ENCODE measurements around the gene TTC38. TPM values are rescaled to one million over a fixed set of nuclear protein-coding genes. Genes with fewer than 3 reads are reported as not detected.

The TTC38 gene
- total RNA-seq, 5 donors from 2014 or later (not counting 1 experiment from before 2014, with no cell fraction given), result 6.8 to 21.6 (median 9.5) TPM

DNA sequence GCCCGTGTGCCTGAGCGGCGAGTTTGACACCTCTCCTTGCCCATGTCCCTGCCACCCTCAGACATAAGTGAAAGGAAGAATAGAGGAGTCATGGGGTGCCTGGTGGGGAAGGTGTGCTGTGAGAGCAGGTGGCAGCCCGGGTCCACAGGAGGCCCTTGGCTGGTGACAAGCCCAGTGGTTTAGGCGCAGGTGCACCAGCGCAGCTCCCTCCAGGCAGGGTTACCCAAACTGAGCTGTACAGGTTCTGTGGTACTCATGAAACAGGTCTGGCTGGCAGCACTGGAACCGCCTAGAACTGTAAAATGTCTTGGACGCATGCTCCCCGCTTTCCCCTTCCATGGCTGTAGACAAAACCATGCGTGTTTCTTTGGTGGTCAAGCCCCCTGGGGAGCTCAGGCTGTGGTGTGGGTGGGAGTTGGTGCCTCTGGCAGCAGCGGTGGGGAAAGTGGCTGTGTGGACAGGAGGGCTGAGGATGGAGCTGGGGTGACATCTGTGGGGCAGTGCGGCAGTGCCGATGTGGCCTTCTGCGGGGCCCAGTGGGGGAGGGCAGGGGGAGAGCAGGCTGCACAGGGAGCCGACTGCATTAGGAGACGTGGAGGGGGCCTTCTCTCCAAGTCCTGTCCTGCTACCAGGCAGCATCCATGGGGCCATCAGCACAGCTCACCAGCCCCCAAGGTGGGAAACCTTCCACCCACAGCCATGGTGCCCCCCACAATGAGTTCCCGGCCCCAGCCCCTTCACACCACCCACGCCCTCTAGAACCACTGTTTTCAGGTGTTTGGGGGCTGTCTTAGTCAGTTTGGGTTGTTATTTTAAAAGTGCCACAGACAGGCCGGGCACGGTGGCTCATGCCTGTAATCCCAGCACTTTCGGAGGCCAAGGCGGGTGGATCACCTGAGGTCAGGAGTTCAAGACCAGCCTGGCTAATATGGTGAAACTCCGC is 23.3 kb downstream of the TTC38 start:
- no peaks in the 10 kb centered on the region for H3K9me3 ChIP-seq
- POLR2A ChIA-PET, result interaction anchor here in 1 of 2 donors (0.5 kb wide), 1 partner anchor 15 kb away, joined by 3 read pairs; no protein-coding TSS in a partner anchor
- ATAC-seq (replicated peaks in 1 of 4), result no peak
- H3K4me1 Mint-ChIP-seq, result peaks cover 20 to 42% (median 28%) of the 10 kb centered on the region in 3 donors
- H3K27ac Mint-ChIP-seq, result no peak overlapping the region
- H3K9me3 Mint-ChIP-seq, result no peaks in the 10 kb centered on the region
- no peaks in the 10 kb centered on the region for H3K27me3 ChIP-seq (replicated peaks in 1 of 2; ENCODE audit: control insufficient read depth in 2 of 2, extremely low read depth in 1 of 2, insufficient read depth in 2 of 2, low read length in 1 of 2)
- H3K36me3 ChIP-seq (ENCODE audit: control insufficient read depth in 2 of 2, extremely low read depth in 1 of 2, insufficient read depth in 1 of 2, low read length in 1 of 2), result peaks cover 0 to 13% of the 10 kb centered on the region in 2 donors
- CTCF ChIA-PET, result no interaction called here
- H3K27ac ChIP-seq (ENCODE audit: low read length), result peak overlapping the region; percentile 73
- 90% methylated on average over 16 of the region's 23 CpGs for WGBS (ENCODE audit: insufficient coverage)
- peaks cover 6% of the 10 kb centered on the region for H3K36me3 Mint-ChIP-seq
- no peak overlapping the region for H3K4me3 ChIP-seq (ENCODE audit: control insufficient read depth in 1 of 2, extremely low read depth in 1 of 2, low read length in 1 of 2)
- H3K4me1 ChIP-seq (ENCODE audit: control insufficient read depth in 1 of 2, extremely low read depth in 1 of 2, insufficient read depth in 2 of 2, low read length in 2 of 2), result peaks cover 0 to 79% of the 10 kb centered on the region in 2 experiments
- DNase-seq, result no peak
- no peaks in the 10 kb centered on the region for H3K27me3 Mint-ChIP-seq
- H3K4me3 Mint-ChIP-seq, result no peak overlapping the region

DNA sequence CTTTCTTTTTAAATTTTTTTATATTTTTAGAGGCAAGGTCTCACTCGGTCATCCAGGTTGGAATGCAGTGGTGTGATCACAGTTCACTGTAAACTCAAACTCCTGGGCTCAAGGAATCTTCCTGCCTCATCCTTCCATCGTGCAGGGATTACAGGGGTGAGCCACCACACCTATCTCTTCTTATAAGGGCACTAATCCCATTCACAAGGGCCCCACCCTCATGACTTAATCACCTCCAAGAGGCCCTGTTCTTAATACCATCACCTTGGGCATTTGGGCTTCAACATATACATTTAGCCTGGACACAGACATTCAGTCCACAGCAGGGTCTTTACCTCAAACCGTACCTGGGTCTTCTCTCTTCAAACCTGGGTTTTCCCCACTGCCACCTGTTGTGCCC is 24.4 kb downstream of the TTC38 start:
- ATAC-seq (replicated peaks in 1 of 4) (no peak), DNase-seq (no peak)
- WGBS (ENCODE audit: insufficient coverage), result 83% methylated on average over 3 of the region's 3 CpGs
- Histone ChIP-seq H3K4me3 (ENCODE audit: control insufficient read depth in 1 of 2, extremely low read depth in 1 of 2, low read length in 1 of 2) (no peak overlapping the region), H3K36me3 (ENCODE audit: control insufficient read depth in 2 of 2, extremely low read depth in 1 of 2, insufficient read depth in 1 of 2, low read length in 1 of 2) (peaks cover 0 to 8% of the 10 kb centered on the region in 2 donors), H3K9me3 (no peaks in the 10 kb centered on the region), H3K27ac (ENCODE audit: low read length) (no peak overlapping the region), H3K27me3 (replicated peaks in 1 of 2; ENCODE audit: control insufficient read depth in 2 of 2, extremely low read depth in 1 of 2, insufficient read depth in 2 of 2, low read length in 1 of 2) (peaks cover 0 to 3% of the 10 kb centered on the region in 2 experiments), H3K4me1 (ENCODE audit: control insufficient read depth in 1 of 2, extremely low read depth in 1 of 2, insufficient read depth in 2 of 2, low read length in 2 of 2) (peaks cover 0 to 79% of the 10 kb centered on the region in 2 experiments)
- ChIA-PET CTCF (no interaction called here), POLR2A (no interaction called here)
- H3K27me3 Mint-ChIP-seq, result no peaks in the 10 kb centered on the region
- no peak overlapping the region for H3K27ac Mint-ChIP-seq
- peaks cover 6% of the 10 kb centered on the region for H3K36me3 Mint-ChIP-seq
- no peak overlapping the region for H3K4me3 Mint-ChIP-seq
- no peaks in the 10 kb centered on the region for H3K9me3 Mint-ChIP-seq
- peaks cover 27 to 48% (median 34%) of the 10 kb centered on the region in 3 donors for H3K4me1 Mint-ChIP-seq

DNA sequence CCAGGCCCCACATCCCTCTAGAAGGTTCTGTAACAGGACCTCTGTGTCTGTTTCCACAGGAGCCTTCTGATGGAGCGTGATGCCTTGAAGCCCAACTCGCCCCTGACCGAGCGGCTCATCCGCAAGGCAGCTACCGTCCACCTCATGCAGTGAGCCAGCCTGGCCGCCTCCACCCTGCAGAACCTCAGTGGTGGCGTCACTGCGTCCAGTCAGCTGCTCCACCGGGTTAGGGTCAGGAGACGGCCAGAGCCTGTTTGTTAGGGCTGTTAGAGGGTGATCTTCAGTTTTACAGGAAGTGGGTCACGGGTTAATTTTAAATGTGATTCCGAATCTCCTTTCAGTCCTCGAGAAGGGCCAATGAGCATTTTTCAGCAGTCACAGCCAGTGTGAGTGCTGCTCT is 24.9 kb downstream of the TTC38 start:
- no peaks in the 10 kb centered on the region for H3K9me3 ChIP-seq
- H3K36me3 ChIP-seq (ENCODE audit: control insufficient read depth in 2 of 2, extremely low read depth in 1 of 2, insufficient read depth in 1 of 2, low read length in 1 of 2), result peaks cover 0 to 8% of the 10 kb centered on the region in 2 donors
- H3K27me3 ChIP-seq (replicated peaks in 1 of 2; ENCODE audit: control insufficient read depth in 2 of 2, extremely low read depth in 1 of 2, insufficient read depth in 2 of 2, low read length in 1 of 2), result peaks cover 0 to 5% of the 10 kb centered on the region in 2 experiments
- H3K9me3 Mint-ChIP-seq, result no peaks in the 10 kb centered on the region
- no peak overlapping the region for H3K27ac ChIP-seq (ENCODE audit: low read length)
- peaks cover 28 to 48% (median 33%) of the 10 kb centered on the region in 3 donors for H3K4me1 Mint-ChIP-seq
- ChIA-PET CTCF (no interaction called here), POLR2A (no interaction called here)
- ATAC-seq (replicated peaks in 1 of 4) (no peak), DNase-seq (no peak)
- no peak overlapping the region for H3K4me3 Mint-ChIP-seq
- peaks cover 6% of the 10 kb centered on the region for H3K36me3 Mint-ChIP-seq
- no peak overlapping the region for H3K4me3 ChIP-seq (ENCODE audit: control insufficient read depth in 1 of 2, extremely low read depth in 1 of 2, low read length in 1 of 2)
- H3K27ac Mint-ChIP-seq, result peak overlapping the region in 1 of 2 donors; percentile 39
- WGBS (ENCODE audit: insufficient coverage), result 97% methylated on average over 8 of the region's 14 CpGs
- H3K27me3 Mint-ChIP-seq, result no peaks in the 10 kb centered on the region
- peaks cover 2 to 77% of the 10 kb centered on the region in 2 experiments for H3K4me1 ChIP-seq (ENCODE audit: control insufficient read depth in 1 of 2, extremely low read depth in 1 of 2, insufficient read depth in 2 of 2, low read length in 2 of 2)

DNA sequence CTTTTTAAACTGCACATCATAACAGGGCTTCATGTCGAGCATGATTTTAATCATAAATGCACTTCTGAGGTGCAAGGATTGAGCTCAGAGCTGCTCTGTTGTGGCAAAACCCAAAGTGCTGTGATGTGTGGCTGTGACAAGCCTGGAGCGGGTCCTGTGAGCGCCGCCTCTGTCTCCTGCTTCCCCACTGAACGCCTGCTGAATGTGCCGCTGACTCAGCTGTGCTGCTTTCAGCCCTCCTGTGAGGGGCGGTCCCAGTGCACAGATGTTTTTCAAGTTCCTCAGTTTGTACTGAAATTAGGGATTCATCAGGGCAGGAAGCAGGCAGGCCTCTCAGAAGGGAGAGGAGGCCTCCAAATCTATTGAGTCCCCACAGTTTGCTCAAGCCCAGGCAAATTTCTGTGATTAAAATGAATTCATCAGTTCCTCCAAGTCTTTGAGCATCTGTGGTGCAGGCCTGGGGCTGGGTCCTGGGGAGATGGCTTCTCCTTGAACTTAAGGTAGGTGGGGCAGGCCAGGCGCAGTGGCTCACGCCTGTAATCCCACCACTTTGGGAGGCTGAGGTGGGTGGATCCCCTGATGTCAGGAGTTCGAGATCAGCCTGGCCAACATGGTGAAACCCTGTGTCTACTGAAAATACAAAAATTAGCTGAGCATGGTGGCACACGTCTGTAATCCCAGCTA is 25.9 kb downstream of the TTC38 start:
- Histone ChIP-seq H3K9me3 (no peaks in the 10 kb centered on the region), H3K27me3 (replicated peaks in 1 of 2; ENCODE audit: control insufficient read depth in 2 of 2, extremely low read depth in 1 of 2, insufficient read depth in 2 of 2, low read length in 1 of 2) (peaks cover 0 to 5% of the 10 kb centered on the region in 2 experiments), H3K36me3 (ENCODE audit: control insufficient read depth in 2 of 2, extremely low read depth in 1 of 2, insufficient read depth in 1 of 2, low read length in 1 of 2) (peaks cover 0 to 8% of the 10 kb centered on the region in 2 donors), H3K4me1 (ENCODE audit: control insufficient read depth in 1 of 2, extremely low read depth in 1 of 2, insufficient read depth in 2 of 2, low read length in 2 of 2) (peaks cover 2 to 67% of the 10 kb centered on the region in 2 experiments), H3K27ac (ENCODE audit: low read length) (no peak overlapping the region), H3K4me3 (ENCODE audit: control insufficient read depth in 1 of 2, extremely low read depth in 1 of 2, low read length in 1 of 2) (no peak overlapping the region)
- ChIA-PET POLR2A (interaction anchor here in 1 of 2 donors (0.7 kb wide), 1 partner anchor 284 kb away, joined by 4 read pairs; no protein-coding TSS in a partner anchor), CTCF (no interaction called here)
- Mint-ChIP-seq H3K27me3 (peaks cover 0 to 3% of the 10 kb centered on the region in 2 donors), H3K36me3 (peaks cover 6% of the 10 kb centered on the region), H3K27ac (no peak overlapping the region), H3K4me3 (no peak overlapping the region), H3K9me3 (no peaks in the 10 kb centered on the region), H3K4me1 (peaks cover 26 to 40% (median 28%) of the 10 kb centered on the region in 3 donors)
- ATAC-seq (replicated peaks in 1 of 4) (no peak), DNase-seq (peak in 2 of 35 experiments; percentile 28 to 34)
- WGBS (ENCODE audit: insufficient coverage), result 59% methylated on average over 9 of the region's 11 CpGs

DNA sequence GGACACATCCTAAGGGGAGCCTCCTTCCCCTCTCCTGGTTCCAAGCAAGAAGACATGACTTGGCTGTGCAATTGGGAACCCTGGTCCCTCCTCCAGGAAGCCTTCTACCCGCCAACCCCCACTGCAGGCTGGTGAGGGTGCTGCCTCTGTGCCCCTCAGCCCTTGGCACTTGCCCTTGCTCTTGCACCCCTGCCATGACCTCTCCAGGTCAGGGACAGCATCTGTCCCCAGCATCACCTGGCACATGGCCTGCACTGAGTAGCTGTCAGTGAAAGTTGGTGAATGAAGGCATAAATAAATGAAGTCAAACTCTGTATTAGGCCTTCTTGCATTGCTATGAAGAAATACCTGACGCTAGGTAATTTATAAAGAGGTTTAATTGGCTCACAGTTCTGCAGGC is 27.0 kb downstream of the TTC38 start:
- Mint-ChIP-seq H3K27ac (peak overlapping the region; percentile 97 to 98), H3K36me3 (peaks cover 6% of the 10 kb centered on the region), H3K27me3 (peaks cover 0 to 5% of the 10 kb centered on the region in 2 donors), H3K4me3 (peak overlapping the region in 2 of 3 donors; percentile 56 to 84), H3K4me1 (peaks cover 26 to 37% (median 28%) of the 10 kb centered on the region in 3 donors), H3K9me3 (no peaks in the 10 kb centered on the region)
- no peaks in the 10 kb centered on the region for H3K9me3 ChIP-seq
- CTCF ChIA-PET, result no interaction called here
- peak overlapping the region; percentile 12 for H3K27ac ChIP-seq (ENCODE audit: low read length)
- 83% methylated on average over 1 of the region's 2 CpGs for WGBS (ENCODE audit: insufficient coverage)
- H3K4me1 ChIP-seq (ENCODE audit: control insufficient read depth in 1 of 2, extremely low read depth in 1 of 2, insufficient read depth in 2 of 2, low read length in 2 of 2), result peaks cover 2 to 57% of the 10 kb centered on the region in 2 experiments
- peaks cover 0 to 8% of the 10 kb centered on the region in 2 donors for H3K36me3 ChIP-seq (ENCODE audit: control insufficient read depth in 2 of 2, extremely low read depth in 1 of 2, insufficient read depth in 1 of 2, low read length in 1 of 2)
- POLR2A ChIA-PET, result interaction anchor here in 1 of 2 donors (0.7 kb wide), 1 partner anchor 283 kb away, joined by 4 read pairs; no protein-coding TSS in a partner anchor
- DNase-seq (no peak), ATAC-seq (replicated peaks in 1 of 4) (no peak)
- no peak overlapping the region for H3K4me3 ChIP-seq (ENCODE audit: control insufficient read depth in 1 of 2, extremely low read depth in 1 of 2, low read length in 1 of 2)
- H3K27me3 ChIP-seq (replicated peaks in 1 of 2; ENCODE audit: control insufficient read depth in 2 of 2, extremely low read depth in 1 of 2, insufficient read depth in 2 of 2, low read length in 1 of 2), result peaks cover 0 to 5% of the 10 kb centered on the region in 2 experiments
